Measurements from ENCODE around the gene LRRC4B.

- TF ChIP-seq CTCF (IDR thresholded peaks at IDR 0.05) (no peak), EP300 (IDR thresholded peaks at IDR 0.05) (no peak), POLR2A (IDR thresholded peaks at IDR 0.05) (no peak)
Measured at GRCh38 chr19:50497022-50497405, 71.2 kb downstream of the LRRC4B start.
